Esophagus muscularis mucosa (tissue), 4 donors: ENCODE measurements around the gene PCDHGA2. TPM values are rescaled to one million over a fixed set of nuclear protein-coding genes. Genes with fewer than 3 reads are reported as not detected.
"Not testable (repeated sequence)": the region's sequence is repeated elsewhere in the genome, so short reads cannot be mapped to it uniquely, and the experiment has no call there.

Experiments used
- DNase-seq: peaks from one replicate; pipeline ENCODE4 v3.0.0-alpha.2; 2017; ENCODE audit errors: extremely low spot score
- H3K27ac ChIP-seq, 4 donors: fragments of 200-600 bp; sonication (generic); replicated peaks in 1 of 4; 1 replicate in 3 of 4; 2 replicates in 1 of 4; pipeline ENCODE4 v1.5.1; 2016 to 2019; ENCODE audit warnings: mild to moderate bottlenecking in 1 of 4
- H3K27me3 ChIP-seq, 4 donors: fragments of 200-600 bp; sonication (generic); one replicate each; pipeline versions ENCODE4 v1.5.1 to v1.6.0; 2016 to 2019
- H3K36me3 ChIP-seq, 4 donors: fragments of 200-600 bp; sonication (generic); one replicate each; pipeline ENCODE4 v1.5.1; 2016 to 2019
- H3K4me1 ChIP-seq, 4 donors: fragments of 200-600 bp; sonication (generic); one replicate each; pipeline ENCODE4 v1.5.1; 2016 to 2019
- H3K4me3 ChIP-seq, 4 donors: fragments of 200-600 bp; sonication (generic); 1 replicate in 2 of 4; 2 replicates in 2 of 4; pipeline ENCODE4 v1.5.1; 2016 to 2019; ENCODE audit warnings: mild to moderate bottlenecking in 4 of 4, moderate library complexity in 1 of 4
- H3K9me3 ChIP-seq, 4 donors: fragments of 200-600 bp; sonication (generic); 1 replicate in 3 of 4; 2 replicates in 1 of 4; pipeline ENCODE4 v1.5.1; 2016 to 2019
- EP300 ChIP-seq: sonication (generic); formaldehyde crosslinking; IDR thresholded peaks from one replicate; pipeline ENCODE4 v1.6.1; 2017; ENCODE audit warnings: antibody characterized with exemption
- POLR2A ChIP-seq: fragments of 450-650 bp; IDR thresholded peaks from one replicate; pipeline ENCODE4 v1.6.1; 2017; ENCODE audit warnings: antibody characterized with exemption, moderate library complexity, mild to moderate bottlenecking, low read depth
- POLR2AphosphoS5 ChIP-seq, 2 donors: sonication (generic); formaldehyde crosslinking; IDR thresholded peaks; one replicate each; pipeline ENCODE4 v1.6.1; 2017; ENCODE audit warnings: antibody characterized with exemption in 2 of 2
- WGBS: methylation state at CpG from one replicate; pipeline ENCODE4 v1.1.5; 2018; 5-methylcytosine and 5-hydroxymethylcytosine counted together
- intact Hi-C: fragments of 100-400 bp; cut with DNase I; formaldehyde crosslinking; loops from one replicate; pipeline ENCODE4 v1.15.1; 2023
- total RNA-seq, 4 donors: library from RNA; depleted of rRNA; stranded (reverse); fragments of >200 nt; gene quantifications; one replicate each; pipeline versions ENCODE4 v1.1.0 to v1.2.1, GENCODE V29; 2016
- TF ChIP-seq, protein P1 (sequence below), 3 experiments: fragments of 200-600 bp in 2 of 3; fragments of 450-650 bp in 1 of 3; sonication (generic) in 2 of 3; IDR thresholded peaks; one replicate each; pipeline ENCODE4 v1.5.1; 2017 to 2019; ENCODE audit warnings: antibody characterized with exemption in 3 of 3, mild to moderate bottlenecking in 2 of 3, moderate library complexity in 1 of 3

PCDHGA2 gene
- total RNA-seq, 4 donors from 2014 or later: 2.5 to 5.4 (median 4.0) TPM

DNA sequence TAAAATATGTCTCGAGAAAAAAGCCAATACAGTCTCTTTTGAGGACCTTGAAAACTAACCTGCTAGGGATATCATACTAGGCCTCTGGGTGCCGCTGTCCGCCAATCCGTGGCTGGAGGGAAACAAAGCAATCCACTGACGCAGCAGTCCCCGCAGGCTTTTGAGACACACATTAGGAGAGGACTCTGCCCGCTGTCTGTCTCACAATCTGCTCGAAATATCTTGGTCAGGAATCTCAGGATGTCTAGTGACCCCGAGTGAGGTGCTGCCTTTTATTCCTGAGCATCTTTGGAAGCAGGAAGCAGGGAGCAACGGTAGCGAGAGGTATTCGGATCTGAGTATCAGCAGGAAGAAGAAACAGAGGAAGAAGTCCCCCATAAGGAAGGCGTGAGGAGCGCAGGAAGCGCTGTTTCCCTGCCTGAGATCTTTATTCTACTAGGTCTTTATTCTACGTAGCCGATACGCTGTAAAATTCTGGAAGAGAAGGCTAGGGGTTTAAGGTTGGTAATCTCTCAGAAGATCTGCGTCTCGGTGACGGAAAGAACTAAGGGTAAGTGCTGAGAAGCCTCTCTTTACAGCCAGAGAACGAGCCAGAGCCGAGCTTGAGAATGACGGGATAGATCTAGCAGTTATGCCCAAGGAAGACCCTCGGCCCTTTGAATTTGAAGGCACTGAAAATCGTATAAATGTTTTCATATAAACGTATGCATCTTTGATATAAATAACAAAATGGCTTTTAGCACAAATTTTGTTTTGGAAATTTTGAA, 12.3 kb upstream of the PCDHGA2 start:
- peaks cover 0 to 13% (median 6%) of the 10 kb centered on the region in 4 donors for H3K4me1 ChIP-seq
- peaks cover 0 to 2% (median 0%) of the 10 kb centered on the region in 4 donors for H3K27me3 ChIP-seq
- H3K4me3 ChIP-seq: peak overlapping the region; percentile 39 to 55 (median 48)
- peak overlapping the region; percentile 29 to 68 (median 62) for H3K27ac ChIP-seq
- no peaks in the 10 kb centered on the region for H3K36me3 ChIP-seq
- intact Hi-C loops: no loop called here
- H3K9me3 ChIP-seq: peaks cover 0 to 70% (median 45%) of the 10 kb centered on the region in 4 donors
- WGBS: 9% methylated on average over 25 of the region's 27 CpGs
- no peak for TF ChIP-seq EP300
- TF ChIP-seq POLR2AphosphoS5 (IDR thresholded peaks at IDR 0.05): peak in 1 of 2 donors; percentile 59
- no peak for TF ChIP-seq POLR2A
- TF ChIP-seq, protein P1, sequence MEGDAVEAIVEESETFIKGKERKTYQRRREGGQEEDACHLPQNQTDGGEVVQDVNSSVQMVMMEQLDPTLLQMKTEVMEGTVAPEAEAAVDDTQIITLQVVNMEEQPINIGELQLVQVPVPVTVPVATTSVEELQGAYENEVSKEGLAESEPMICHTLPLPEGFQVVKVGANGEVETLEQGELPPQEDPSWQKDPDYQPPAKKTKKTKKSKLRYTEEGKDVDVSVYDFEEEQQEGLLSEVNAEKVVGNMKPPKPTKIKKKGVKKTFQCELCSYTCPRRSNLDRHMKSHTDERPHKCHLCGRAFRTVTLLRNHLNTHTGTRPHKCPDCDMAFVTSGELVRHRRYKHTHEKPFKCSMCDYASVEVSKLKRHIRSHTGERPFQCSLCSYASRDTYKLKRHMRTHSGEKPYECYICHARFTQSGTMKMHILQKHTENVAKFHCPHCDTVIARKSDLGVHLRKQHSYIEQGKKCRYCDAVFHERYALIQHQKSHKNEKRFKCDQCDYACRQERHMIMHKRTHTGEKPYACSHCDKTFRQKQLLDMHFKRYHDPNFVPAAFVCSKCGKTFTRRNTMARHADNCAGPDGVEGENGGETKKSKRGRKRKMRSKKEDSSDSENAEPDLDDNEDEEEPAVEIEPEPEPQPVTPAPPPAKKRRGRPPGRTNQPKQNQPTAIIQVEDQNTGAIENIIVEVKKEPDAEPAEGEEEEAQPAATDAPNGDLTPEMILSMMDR (IDR thresholded peaks at IDR 0.05): peak; percentile 38 to 61 (median 56)
- no peak for DNase-seq

DNA sequence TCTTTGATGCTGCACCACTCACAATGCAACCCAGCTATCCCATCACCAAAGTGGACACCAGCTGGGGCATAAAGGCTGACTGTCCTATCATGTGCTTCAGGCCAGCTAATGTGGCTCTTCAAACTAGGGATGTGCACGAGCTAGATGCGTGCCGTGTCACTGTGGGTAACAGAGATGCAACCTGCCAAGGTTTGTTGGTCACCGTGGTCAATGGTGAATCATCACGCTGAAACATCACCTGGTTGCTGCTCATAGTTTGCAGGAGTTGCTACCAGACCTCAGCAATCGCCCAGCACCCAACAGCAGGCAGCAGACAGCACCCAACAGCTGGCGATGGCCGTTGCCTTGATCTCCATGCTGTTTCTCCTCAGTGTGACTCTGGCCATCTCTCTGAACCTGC, 10.3 kb upstream of the PCDHGA2 start:
- TF ChIP-seq EP300: no peak
- TF ChIP-seq POLR2A: no peak
- TF ChIP-seq, protein P1 (IDR thresholded peaks at IDR 0.05): no peak
- TF ChIP-seq POLR2AphosphoS5 (IDR thresholded peaks at IDR 0.05): no peak
- Histone ChIP-seq H3K27me3 (peaks cover 0 to 17% (median 0%) of the 10 kb centered on the region in 4 donors), H3K9me3 (peaks cover 0 to 79% (median 64%) of the 10 kb centered on the region in 4 donors), H3K27ac (no peak overlapping the region), H3K4me3 (no peak overlapping the region), H3K4me1 (peaks cover 0 to 11% (median 3%) of the 10 kb centered on the region in 4 donors), H3K36me3 (no peaks in the 10 kb centered on the region)
- no peak for DNase-seq
- intact Hi-C loops: no loop called here
- 85% methylated on average over 8 of the region's 8 CpGs for WGBS

DNA sequence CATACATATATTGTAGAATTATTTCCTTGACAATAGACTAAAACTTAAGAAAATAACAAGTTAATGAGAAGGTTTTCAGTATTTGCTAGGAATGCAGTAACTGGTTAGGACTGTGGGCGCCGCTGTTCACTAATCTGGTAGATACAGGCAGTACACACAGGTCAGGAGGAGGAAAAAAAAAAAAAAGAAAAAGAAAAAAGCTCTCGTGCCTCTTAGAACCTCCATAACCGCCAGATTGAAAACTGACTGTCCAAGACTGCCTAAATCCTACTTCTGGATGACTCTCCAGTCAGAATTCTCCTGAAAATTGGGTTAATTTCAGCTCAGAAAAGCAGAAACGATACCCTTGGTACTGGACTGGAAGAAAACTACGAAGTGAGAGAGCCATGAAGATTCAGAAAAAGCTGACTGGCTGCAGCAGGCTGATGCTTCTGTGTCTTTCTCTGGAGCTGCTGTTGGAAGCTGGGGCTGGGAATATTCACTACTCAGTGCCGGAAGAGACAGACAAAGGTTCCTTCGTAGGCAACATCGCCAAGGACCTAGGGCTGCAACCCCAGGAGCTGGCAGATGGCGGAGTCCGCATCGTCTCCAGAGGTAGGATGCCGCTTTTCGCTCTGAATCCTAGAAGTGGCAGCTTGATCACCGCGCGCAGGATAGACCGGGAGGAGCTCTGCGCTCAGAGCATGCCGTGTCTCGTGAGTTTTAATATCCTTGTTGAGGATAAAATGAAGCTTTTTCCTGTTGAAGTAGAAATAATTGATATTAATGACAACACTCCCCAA, 8.1 kb upstream of the PCDHGA2 start, which contains the start of gene PCDHGA1:
Gene PCDHGA1, plus strand, starts transcription at position 216 of the 782 bp plus-strand sequence.
- WGBS: 31% methylated on average over 13 of the region's 21 CpGs
- peaks cover 0 to 35% (median 0%) of the 10 kb centered on the region in 4 donors for H3K27me3 ChIP-seq
- H3K9me3 ChIP-seq: peaks cover 0 to 92% (median 82%) of the 10 kb centered on the region in 4 donors
- TF ChIP-seq EP300 (no peak), POLR2AphosphoS5 (IDR thresholded peaks at IDR 0.05) (no peak), POLR2A (no peak)
- TF ChIP-seq, protein P1 (IDR thresholded peaks at IDR 0.05): peak in 1 of 3 experiments; percentile 14
- DNase-seq: no peak
- intact Hi-C loops: no loop called here
- H3K4me3 ChIP-seq: peak within 1 kb of the TSS in 1 of 4 donors; percentile 13
- H3K4me1 ChIP-seq: peaks cover 0 to 11% (median 3%) of the 10 kb centered on the region in 4 donors
- no peak within 1 kb of the TSS for H3K27ac ChIP-seq
- no peaks in the 10 kb centered on the region for H3K36me3 ChIP-seq

DNA sequence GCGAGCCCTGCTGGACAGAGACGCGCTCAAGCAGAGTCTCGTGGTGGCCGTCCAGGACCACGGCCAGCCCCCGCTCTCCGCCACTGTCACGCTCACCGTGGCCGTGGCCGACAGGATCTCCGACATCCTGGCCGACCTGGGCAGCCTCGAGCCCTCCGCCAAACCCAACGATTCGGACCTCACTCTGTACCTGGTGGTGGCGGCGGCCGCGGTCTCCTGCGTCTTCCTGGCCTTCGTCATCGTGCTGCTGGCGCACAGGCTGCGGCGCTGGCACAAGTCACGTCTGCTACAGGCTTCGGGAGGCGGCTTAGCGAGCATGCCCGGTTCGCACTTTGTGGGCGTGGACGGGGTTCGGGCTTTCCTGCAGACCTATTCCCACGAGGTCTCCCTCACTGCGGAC, 6.0 kb upstream of the PCDHGA2 start:
- H3K36me3 ChIP-seq, DNase-seq, H3K4me1 ChIP-seq, H3K4me3 ChIP-seq, intact Hi-C loops, H3K27ac ChIP-seq: not testable (repeated sequence)
- Histone ChIP-seq H3K27me3 (peaks cover 0 to 37% (median 0%) of the 10 kb centered on the region in 4 donors), H3K9me3 (peaks cover 0 to 97% (median 91%) of the 10 kb centered on the region in 4 donors)
- WGBS: 29% methylated on average over 2 of the region's 39 CpGs

DNA sequence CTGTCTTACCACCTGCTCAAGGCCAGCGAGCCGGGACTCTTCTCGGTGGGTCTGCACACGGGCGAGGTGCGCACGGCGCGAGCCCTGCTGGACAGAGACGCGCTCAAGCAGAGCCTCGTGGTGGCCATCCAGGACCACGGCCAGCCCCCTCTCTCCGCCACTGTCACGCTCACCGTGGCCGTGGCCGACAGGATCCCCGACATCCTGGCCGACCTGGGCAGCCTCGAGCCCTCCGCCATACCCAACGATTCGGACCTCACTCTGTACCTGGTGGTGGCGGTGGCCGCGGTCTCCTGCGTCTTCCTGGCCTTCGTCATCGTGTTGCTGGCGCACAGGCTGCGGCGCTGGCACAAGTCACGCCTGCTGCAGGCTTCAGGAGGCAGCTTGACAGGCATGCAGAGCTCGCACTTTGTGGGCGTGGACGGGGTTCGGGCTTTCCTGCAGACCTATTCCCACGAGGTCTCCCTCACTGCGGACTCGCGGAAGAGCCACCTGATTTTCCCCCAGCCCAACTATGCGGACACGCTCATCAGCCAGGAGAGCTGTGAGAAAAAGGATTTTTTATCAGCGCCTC, 2.3 kb downstream of the PCDHGA2 start:
- H3K36me3 ChIP-seq, H3K4me3 ChIP-seq, H3K4me1 ChIP-seq, intact Hi-C loops, DNase-seq, H3K27ac ChIP-seq: not testable (repeated sequence)
- WGBS: 63% methylated on average over 1 of the region's 45 CpGs
- peaks cover 0 to 100% (median 85%) of the 10 kb centered on the region in 4 donors for H3K9me3 ChIP-seq
- peaks cover 0 to 61% (median 0%) of the 10 kb centered on the region in 4 donors for H3K27me3 ChIP-seq
